ELF-1 (cell line): ENCODE measurements around the gene RABAC1.

ENCODE experiments used
- DNase-seq: peaks from one replicate; pipeline ENCODE4 v3.0.0-alpha.2; 2016; ENCODE audit warnings: low read depth, low spot score

The RABAC1 gene

GRCh38 chr19:41928754-41929535 is 30.2 kb downstream of the RABAC1 start:
- DNase-seq = no peak

DNA sequence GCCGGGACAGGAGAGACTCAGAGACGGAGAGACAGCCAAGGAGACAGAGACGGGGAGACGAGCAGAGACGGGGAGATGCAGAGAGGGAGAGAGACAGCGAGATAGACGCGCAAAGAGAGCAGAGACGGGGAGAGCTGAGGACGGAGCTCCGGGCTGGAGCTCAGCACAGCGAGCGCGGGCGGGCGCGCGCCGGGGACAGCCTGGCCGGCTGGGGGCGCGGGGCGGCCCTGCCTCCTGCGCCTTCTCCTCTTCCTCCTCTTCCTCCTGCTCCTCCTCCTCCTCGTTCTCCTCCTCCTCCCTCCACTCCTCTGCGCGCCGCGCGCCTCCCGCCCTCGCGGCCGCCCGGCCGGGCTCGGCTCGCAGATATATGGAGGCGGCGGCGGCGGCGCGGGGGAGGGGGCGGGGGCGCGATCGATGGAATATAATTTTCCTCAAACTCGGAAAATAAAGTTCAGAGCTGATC is 30.9 kb downstream of the RABAC1 start, which contains the start of gene ERFL:
Gene ERFL (minus strand): TSS at position 229 of the 463 bp plus-strand sequence. CDS start 15,530 bp downstream, outside the sequence.
- DNase-seq = no peak

DNA sequence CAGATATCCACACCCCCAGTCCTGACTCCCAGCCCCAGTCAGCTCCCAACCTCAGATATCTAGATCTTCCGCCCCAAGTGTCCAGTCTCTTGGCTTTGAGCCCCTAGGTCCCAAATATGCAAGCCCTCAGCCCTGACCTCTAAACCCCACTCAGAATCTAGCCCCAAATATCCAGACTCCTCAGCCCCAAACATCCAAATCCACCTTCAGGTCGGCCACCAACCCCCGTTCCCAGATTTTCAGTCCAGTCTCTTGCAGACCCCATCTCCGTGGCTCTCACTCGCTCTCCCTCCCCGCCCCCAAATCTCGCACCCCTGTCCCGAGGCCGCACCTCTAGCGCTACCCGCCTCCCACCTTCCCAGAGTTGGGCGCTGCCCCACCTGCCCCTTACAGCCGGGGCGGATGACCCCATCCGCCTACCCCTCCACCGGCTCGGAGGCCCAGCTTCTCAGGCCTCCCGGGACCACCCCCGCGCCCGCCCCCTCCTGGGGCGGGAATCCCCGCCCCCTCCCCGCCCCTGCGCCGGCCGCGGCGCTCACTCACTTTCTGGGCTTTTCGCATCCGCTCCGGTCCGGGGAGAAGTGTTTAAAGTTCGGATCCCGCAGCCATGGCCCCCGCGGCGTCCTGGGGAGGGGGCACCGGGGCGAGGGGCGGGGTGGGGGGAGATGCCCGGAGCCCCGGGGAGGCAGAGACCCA is 31.5 kb downstream of the RABAC1 start:
- no peak for DNase-seq

DNA sequence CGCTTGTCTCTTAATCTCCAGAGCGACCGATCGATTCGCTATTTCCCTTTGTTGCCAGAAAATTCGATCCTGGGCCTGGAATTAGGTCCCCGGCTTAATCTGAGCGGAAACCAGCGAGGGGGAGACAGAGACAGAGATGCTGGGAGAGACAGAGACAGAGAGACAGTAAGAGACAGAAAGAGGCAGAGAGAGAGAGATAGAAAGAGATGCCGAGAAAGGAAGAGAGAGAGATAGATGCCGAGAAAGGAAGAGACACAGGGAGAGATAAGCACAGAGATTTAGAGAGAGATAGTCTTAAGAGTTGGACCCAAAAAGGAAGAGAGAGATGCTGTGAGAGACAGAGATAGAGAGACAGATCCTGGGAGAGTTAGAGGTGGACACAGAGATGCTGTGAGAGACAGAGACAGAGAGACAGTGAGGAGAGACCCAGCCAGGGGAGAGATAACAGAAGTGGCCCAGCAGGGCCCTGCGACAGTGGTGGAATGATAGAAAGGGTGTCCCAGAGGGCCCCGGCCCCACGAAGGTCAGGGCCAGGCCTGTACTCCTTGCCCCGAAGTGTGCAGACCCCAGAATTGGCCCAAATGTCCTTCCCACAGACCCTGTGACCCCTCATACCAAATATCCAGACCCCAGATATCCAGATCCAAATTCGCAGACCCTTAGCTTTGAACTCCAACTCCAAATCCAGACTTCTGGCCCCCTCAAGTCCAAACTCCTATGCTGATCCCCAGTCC is 32.2 kb downstream of the RABAC1 start:
- no peak for DNase-seq

GRCh38 chr19:41926028-41926762 is 32.9 kb downstream of the RABAC1 start:
- no peak for DNase-seq

DNA sequence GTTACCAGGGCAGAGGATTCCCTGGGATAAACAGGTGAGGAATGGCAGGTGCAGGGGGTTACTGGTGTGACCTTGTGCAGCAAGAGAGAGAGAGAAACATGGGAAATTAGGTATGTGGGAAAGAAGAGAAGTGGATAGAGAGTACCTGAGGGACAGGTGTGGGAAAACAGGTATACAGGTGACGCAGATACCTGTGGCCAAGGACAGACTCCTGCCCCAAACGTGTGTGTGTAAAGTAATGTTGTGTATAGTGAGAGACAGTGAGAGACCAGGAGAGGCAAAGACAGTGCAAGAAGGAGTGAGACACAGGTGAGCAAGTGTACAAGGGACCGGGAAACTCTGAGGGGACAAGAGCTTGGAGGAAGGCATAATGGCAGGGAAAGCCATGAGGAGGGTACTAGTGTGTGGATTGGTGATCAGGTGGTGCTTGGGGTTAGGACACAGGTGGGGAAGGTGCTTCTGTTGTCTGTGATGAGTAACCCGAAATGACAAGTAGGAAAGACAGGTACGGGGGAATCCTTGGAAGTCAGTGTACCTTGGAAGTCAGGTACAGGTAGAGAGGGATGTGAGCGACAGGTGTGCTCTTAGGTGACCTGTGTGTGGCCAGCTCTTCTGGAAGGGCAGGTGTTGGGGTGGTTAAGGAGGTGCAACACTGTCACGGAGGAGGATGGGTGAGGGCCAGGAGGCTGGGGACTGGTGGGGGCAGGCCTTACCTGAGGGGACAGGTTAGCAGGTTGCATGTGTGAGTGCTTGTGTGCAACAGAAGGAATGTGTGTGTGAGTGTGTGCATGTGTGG is 33.7 kb downstream of the RABAC1 start:
- no peak for DNase-seq

- no peak for DNase-seq
These were observed 34.7 kb downstream of the RABAC1 start for GRCh38 chr19:41924151-41925145.

DNA sequence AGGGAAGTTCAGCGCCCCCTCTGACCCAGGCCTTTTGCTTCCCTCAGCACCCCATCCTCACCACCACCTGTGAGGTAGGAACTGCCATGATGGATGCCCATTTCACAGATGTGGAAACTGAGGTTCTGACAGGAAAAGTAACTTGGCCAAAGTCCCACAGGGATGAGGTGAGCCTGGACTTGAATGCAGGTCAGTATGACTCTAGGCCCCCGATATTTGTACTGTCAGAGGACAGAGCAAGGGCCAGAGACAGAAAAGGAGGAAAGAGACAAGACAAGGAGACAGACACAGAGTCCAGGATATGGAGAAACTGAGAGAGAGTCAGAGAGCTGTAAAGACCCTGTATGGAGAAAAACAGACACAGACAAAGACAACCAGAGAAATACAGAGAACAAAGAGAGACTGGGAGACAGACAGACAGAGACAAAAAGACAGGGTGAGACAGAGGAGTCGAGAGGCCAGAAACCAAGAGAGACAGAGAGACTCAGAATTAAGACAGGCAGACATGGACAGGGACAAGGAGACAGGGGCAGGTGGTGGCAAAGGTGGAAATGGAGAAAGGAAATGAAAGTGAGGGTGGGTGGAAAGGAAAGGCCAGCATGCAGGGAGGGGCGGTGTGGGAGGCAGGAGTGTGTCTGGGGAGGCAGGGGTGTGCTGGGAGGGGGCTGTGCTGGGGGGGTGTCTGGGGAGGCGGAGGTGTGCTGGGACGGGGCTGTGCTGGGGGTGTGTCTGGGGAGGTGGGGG is 35.9 kb downstream of the RABAC1 start:
- no peak for DNase-seq

GRCh38 chr19:41922585-41922984 is 36.5 kb downstream of the RABAC1 start:
- no peak for DNase-seq

- no peak for DNase-seq
These were observed 37.2 kb downstream of the RABAC1 start for GRCh38 chr19:41921577-41922576.

DNA sequence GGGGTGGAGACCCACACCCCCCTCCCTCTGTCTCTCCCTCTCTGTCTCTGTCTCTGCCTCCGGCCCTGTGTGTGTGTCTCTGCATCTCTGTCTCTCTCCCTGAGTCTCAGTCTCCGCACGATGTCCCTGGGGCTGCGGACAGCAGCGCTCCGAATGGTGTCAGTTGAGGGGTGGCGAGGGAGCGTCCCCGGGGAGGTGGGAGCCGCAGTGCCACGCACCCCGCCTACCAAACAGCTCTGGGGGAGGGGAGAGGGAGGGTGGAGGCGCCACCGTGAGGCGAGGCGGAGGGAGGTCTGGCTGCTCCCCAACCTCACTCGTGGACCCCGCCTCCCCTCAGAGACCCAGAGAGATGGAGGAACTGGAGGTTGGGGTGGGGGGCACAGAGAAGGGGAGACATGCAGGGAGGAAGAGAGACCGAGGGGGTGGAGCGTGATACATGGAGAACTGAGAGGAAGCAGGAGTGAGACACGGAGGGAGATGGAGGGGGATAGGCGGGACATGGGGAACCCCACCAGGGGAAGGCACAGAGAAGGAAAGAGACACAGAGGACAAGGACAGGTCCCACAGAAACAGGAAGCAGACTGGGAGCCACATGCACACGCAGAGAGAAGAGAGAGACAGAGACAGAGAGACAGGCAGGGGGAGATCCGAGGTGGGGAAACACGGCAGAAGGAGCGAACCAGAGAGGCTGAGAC is 38.1 kb downstream of the RABAC1 start:
- no peak for DNase-seq

GRCh38 chr19:41919948-41920712 is 39.0 kb downstream of the RABAC1 start:
- DNase-seq = no peak

DNA sequence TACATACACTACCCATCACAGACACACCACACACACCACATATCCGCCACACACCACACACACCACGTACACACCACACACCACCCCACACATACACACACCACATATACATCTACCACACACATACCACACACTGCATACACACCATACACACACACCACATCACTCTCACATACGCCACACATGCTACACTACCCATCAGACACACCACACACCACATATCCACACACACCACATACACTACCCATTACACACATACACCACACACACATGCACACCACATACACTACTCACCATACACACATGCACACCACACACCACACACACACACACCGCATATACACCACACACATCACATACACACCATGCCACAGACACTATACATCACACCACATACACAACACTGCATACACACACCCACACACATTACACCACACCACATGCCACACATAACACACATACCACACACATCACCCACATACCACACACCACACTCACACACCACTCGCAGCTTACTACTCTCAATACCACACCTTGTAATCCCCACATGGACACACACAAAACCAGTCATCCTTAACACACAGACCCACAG is 40.4 kb downstream of the RABAC1 start:
- DNase-seq = no peak

GRCh38 chr19:41918095-41918494 is 41.0 kb downstream of the RABAC1 start:
- no peak for DNase-seq

GRCh38 chr19:41917676-41918075 is 41.4 kb downstream of the RABAC1 start:
- DNase-seq = no peak
